Measurements from ENCODE around the gene GFAP.
A peak's percentile ranks its signal among the peaks of the same experiment; 100 is the strongest.

GFAP gene

DNA sequence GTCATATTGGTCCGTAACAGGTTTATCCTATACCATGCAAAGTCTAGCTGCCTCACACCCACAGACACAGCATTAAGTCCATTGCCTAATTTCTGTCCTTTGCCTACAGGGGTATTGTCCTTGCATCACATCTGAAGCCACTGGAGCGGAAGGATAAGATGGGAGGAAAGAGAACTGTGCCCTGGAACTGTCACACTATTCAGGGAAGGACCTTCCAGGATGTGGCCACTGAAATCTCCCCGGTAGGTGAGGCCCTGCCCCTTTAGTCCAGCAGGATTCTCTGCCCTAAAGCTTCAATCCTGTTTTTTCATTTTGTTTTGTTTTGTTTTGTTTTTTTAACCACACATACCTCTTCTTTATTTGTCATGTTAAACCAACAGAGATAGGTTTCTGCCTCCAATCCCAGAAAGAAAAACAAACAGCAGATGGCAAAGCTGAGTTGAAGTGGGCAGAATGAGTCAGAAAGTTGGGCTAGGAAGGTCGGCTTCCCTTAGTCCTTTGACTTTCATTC is 13.8 kb downstream of the GFAP start:
- CTCF ChIA-PET = interaction anchor here (0.6 to 8.3 kb wide), 9 partner anchors 10 to 337 kb away, joined by 3 to 74 read pairs (median 3); partner anchors contain the start of gene ACBD4
- Histone ChIP-seq H3K4me3 (ENCODE audit: low read depth, low read length) (no peak overlapping the region), H3K9me3 (ENCODE audit: control insufficient read depth, insufficient read depth, low read depth, low read length) (no peaks in the 10 kb centered on the region), H3K36me3 (ENCODE audit: control insufficient read depth in 2 of 2, insufficient read depth in 1 of 2, low read length in 2 of 2) (peaks cover 5 to 18% of the 10 kb centered on the region in 2 experiments; a peak in 2 of 3 replicates), H3K27ac (ENCODE audit: extremely low read depth, low read depth, low read length) (peak overlapping the region; percentile 45), H3K4me1 (ENCODE audit: control insufficient read depth, insufficient read depth, low read length) (peaks cover 24% of the 10 kb centered on the region)
- POLR2A ChIA-PET = interaction anchor here (0.7 to 2.5 kb wide), 3 partner anchors 9 to 159 kb away, joined by 3 to 6 read pairs (median 3); partner anchors contain the start of gene C1QL1
- peak; percentile 47; the same call in 1 of the 2 replicates for TF ChIP-seq ZNF335 (tag by site-specific recombination; conservative IDR thresholded peaks at IDR 0.05)
- TF ChIP-seq ZNF10 (tag by site-specific recombination; IDR thresholded peaks at IDR 0.05) = peak; percentile 64; the same call in 1 of the 2 replicates
- TF ChIP-seq ZNF157 (tag by site-specific recombination; IDR thresholded peaks at IDR 0.05) = no peak
- TF ChIP-seq PATZ1 (tag by site-specific recombination; IDR thresholded peaks at IDR 0.05) = 0 out of 2 replicates have a peak, but pooled peaks have one; percentile 19
- TF ChIP-seq ZNF211 (tag by site-specific recombination; IDR thresholded peaks at IDR 0.05; ENCODE audit: low read depth) = no peak
- TF ChIP-seq ZNF558 (tag by site-specific recombination; IDR thresholded peaks at IDR 0.05) = no peak
- no peak for TF ChIP-seq ZIC2 (tag by site-specific recombination; IDR thresholded peaks at IDR 0.05)
- no peak for TF ChIP-seq ZNF223 (tag by site-specific recombination; IDR thresholded peaks at IDR 0.05)
- no peak for TF ChIP-seq ZNF311 (tag by site-specific recombination; IDR thresholded peaks at IDR 0.05; ENCODE audit: borderline replicate concordance)
- TF ChIP-seq ZNF140 (tag by site-specific recombination; IDR thresholded peaks at IDR 0.05) = no peak
- TF ChIP-seq PRDM10 (tag by site-specific recombination; IDR thresholded peaks at IDR 0.05) = peak; percentile 15; the same call in 1 of the 2 replicates
- no peak for TF ChIP-seq ZSCAN30 (tag by site-specific recombination; IDR thresholded peaks at IDR 0.05)
- TF ChIP-seq ZNF658 (tag by site-specific recombination; IDR thresholded peaks at IDR 0.05) = no peak
- peak; percentile 55 for TF ChIP-seq SP7 (tag by site-specific recombination; IDR thresholded peaks at IDR 0.05)
- TF ChIP-seq, protein P1, sequence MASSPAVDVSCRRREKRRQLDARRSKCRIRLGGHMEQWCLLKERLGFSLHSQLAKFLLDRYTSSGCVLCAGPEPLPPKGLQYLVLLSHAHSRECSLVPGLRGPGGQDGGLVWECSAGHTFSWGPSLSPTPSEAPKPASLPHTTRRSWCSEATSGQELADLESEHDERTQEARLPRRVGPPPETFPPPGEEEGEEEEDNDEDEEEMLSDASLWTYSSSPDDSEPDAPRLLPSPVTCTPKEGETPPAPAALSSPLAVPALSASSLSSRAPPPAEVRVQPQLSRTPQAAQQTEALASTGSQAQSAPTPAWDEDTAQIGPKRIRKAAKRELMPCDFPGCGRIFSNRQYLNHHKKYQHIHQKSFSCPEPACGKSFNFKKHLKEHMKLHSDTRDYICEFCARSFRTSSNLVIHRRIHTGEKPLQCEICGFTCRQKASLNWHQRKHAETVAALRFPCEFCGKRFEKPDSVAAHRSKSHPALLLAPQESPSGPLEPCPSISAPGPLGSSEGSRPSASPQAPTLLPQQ (tag by site-specific recombination; IDR thresholded peaks at IDR 0.05) = no peak
- TF ChIP-seq ZNF670 (tag by site-specific recombination; IDR thresholded peaks at IDR 0.05; ENCODE audit: low read depth) = no peak
- no peak for TF ChIP-seq ZNF16 (tag by site-specific recombination; IDR thresholded peaks at IDR 0.05; ENCODE audit: low read depth)
- TF ChIP-seq ZNF48 (tag by site-specific recombination; IDR thresholded peaks at IDR 0.05) = no peak
- TF ChIP-seq YY1 (tag by site-specific recombination; IDR thresholded peaks at IDR 0.05) = no peak
- TF ChIP-seq SCRT1 (tag by site-specific recombination; IDR thresholded peaks at IDR 0.05; ENCODE audit: borderline replicate concordance) = no peak
- TF ChIP-seq ZNF529 (tag by site-specific recombination; IDR thresholded peaks at IDR 0.05; ENCODE audit: insufficient replicate concordance) = no peak
- TF ChIP-seq ZNF623 (tag by site-specific recombination; IDR thresholded peaks at IDR 0.05) = no peak
- TF ChIP-seq ZNF366 (tag by site-specific recombination; conservative IDR thresholded peaks at IDR 0.05) = 0 out of 2 replicates have a peak, but pooled peaks have one; percentile 13
- TF ChIP-seq TRIM28 (IDR thresholded peaks at IDR 0.05; ENCODE audit: borderline replicate concordance, low read length) = no peak
- no peak for TF ChIP-seq KLF10 (tag by site-specific recombination; IDR thresholded peaks at IDR 0.05)
- no peak for TF ChIP-seq ZNF830 (tag by site-specific recombination; IDR thresholded peaks at IDR 0.05; ENCODE audit: low read depth)
- no peak for TF ChIP-seq KLF16 (tag by site-specific recombination; IDR thresholded peaks at IDR 0.05)
- no peak for TF ChIP-seq ZBTB10 (tag by site-specific recombination; IDR thresholded peaks at IDR 0.05)

Measured in HEK293 (cell line).